HepG2 (cell line): ENCODE data around the gene PSMB11. TPM values are rescaled to one million over a fixed set of nuclear protein-coding genes. Genes with fewer than 3 reads are reported as not detected.

Experiments
- ADNP ChIP-seq: sonication (generic); formaldehyde crosslinking; IDR thresholded peaks from 2 replicates; pipeline ENCODE4 v1.4.0; 2020; ENCODE audit warnings: missing genetic modification reagents
- BORCS8-MEF2B ChIP-seq: sonication (generic); formaldehyde crosslinking; IDR thresholded peaks from 2 replicates; pipeline ENCODE4 v1.8.0; 2022; ENCODE audit warnings: mild to moderate bottlenecking, missing genetic modification reagents
- CHD2 ChIP-seq: IDR thresholded peaks from 2 replicates; pipeline ENCODE4 v1.6.1; 2011; ENCODE audit warnings: low read depth, low read length, improper control_type of control experiment
- FIP1L1 ChIP-seq: fragments of 200-400 bp; formaldehyde crosslinking; IDR thresholded peaks from 2 replicates; pipeline ENCODE4 v1.6.1; 2018; ENCODE audit warnings: low read depth, mild to moderate bottlenecking, low read length, moderate library complexity, borderline replicate concordance; ENCODE audit not compliant: insufficient read depth
- FOSL2 ChIP-seq: sonication (generic); formaldehyde crosslinking; IDR thresholded peaks from 2 replicates; pipeline ENCODE4 v1.4.0; 2020; ENCODE audit warnings: missing genetic modification reagents
- HMGA1 ChIP-seq: sonication (generic); formaldehyde crosslinking; conservative IDR thresholded peaks from 2 replicates; pipeline ENCODE4 v1.4.0; 2020; ENCODE audit warnings: missing genetic modification reagents
- KDM3A ChIP-seq: IDR thresholded peaks from 2 replicates; pipeline ENCODE4 v1.6.1; 2018; ENCODE audit warnings: low read depth, missing compliant biosample characterization
- NCOR1 ChIP-seq: fragments of 200-600 bp; sonication (generic); IDR thresholded peaks from 2 replicates; pipeline ENCODE4 v1.7.0; 2017; ENCODE audit warnings: antibody characterized with exemption, low read length, borderline replicate concordance
- NFATC3 ChIP-seq: sonication (generic); formaldehyde crosslinking; IDR thresholded peaks from 2 replicates; pipeline ENCODE4 v1.5.1; 2020; ENCODE audit warnings: mild to moderate bottlenecking, missing genetic modification reagents
- NFKBIZ ChIP-seq: IDR thresholded peaks from 2 replicates; pipeline ENCODE4 v1.6.1; 2018; ENCODE audit warnings: missing genetic modification reagents, missing compliant biosample characterization
- PHF8 ChIP-seq: sonication (generic); formaldehyde crosslinking; IDR thresholded peaks from 2 replicates; pipeline ENCODE4 v1.5.0; 2020; ENCODE audit warnings: missing genetic modification reagents
- SALL2 ChIP-seq: sonication (generic); formaldehyde crosslinking; IDR thresholded peaks from 2 replicates; pipeline ENCODE4 v1.8.1; 2023; ENCODE audit warnings: mild to moderate bottlenecking, missing genetic modification reagents, inconsistent platforms
- SIX4 ChIP-seq: sonication (generic); formaldehyde crosslinking; IDR thresholded peaks from 2 replicates; pipeline ENCODE4 v1.4.0; 2020; ENCODE audit warnings: missing genetic modification reagents
- TBX3 ChIP-seq: fragments of 450-650 bp; IDR thresholded peaks from 2 replicates; pipeline ENCODE4 v1.6.1; 2017; ENCODE audit warnings: antibody characterized with exemption, mild to moderate bottlenecking, inconsistent platforms, borderline replicate concordance
- TGIF2 ChIP-seq: IDR thresholded peaks from 2 replicates; pipeline ENCODE4 v1.6.1; 2016; ENCODE audit warnings: control low read depth, missing compliant biosample characterization
- ZNF207 ChIP-seq: fragments of 450-650 bp; IDR thresholded peaks from 2 replicates; pipeline ENCODE4 v1.6.1; 2016; ENCODE audit warnings: antibody characterized with exemption, borderline replicate concordance
- ZNF263 ChIP-seq: sonication (generic); formaldehyde crosslinking; IDR thresholded peaks from 2 replicates; pipeline ENCODE4 v1.4.0; 2020; ENCODE audit warnings: missing genetic modification reagents
- ZNF343 ChIP-seq: sonication (generic); formaldehyde crosslinking; IDR thresholded peaks from 2 replicates; pipeline ENCODE4 v1.4.0; 2020; ENCODE audit warnings: mild to moderate bottlenecking, missing genetic modification reagents
- ZNF382 ChIP-seq: sonication (generic); formaldehyde crosslinking; IDR thresholded peaks from 2 replicates; pipeline ENCODE4 v1.5.0; 2020; ENCODE audit warnings: missing genetic modification reagents, mild to moderate bottlenecking, borderline replicate concordance
- ZNF562 ChIP-seq: sonication (generic); formaldehyde crosslinking; IDR thresholded peaks from 2 replicates; pipeline ENCODE4 v1.8.0; 2022; ENCODE audit warnings: missing genetic modification reagents, borderline replicate concordance
- ZNF598 ChIP-seq: sonication (generic); formaldehyde crosslinking; IDR thresholded peaks from 2 replicates; pipeline ENCODE4 v1.5.1; 2020; ENCODE audit warnings: mild to moderate bottlenecking, missing genetic modification reagents, borderline replicate concordance
- ZNF75D ChIP-seq: sonication (generic); formaldehyde crosslinking; IDR thresholded peaks from 2 replicates; pipeline ENCODE4 v1.8.1; 2023; ENCODE audit warnings: missing genetic modification reagents, mild to moderate bottlenecking, borderline replicate concordance
- polyA plus RNA-seq, 8 experiments: library from polyadenylated mRNA; depleted of rRNA in 3 of 8; stranded (reverse) in 7 of 8; unstranded in 1 of 8; fragments of >200 nt; fragmentation: Illumina TruSeq in 4 of 8; extraction: Trizol in 4 of 8; gene quantifications; 2 replicates each; pipeline versions ENCODE4 v1.2.1 to v1.2.3, GENCODE V29; 2011 to 2016; ENCODE audit warnings: low read depth in 4 of 8, missing spikeins in 1 of 8, mixed read lengths in 1 of 8; ENCODE audit not compliant: insufficient read depth in 1 of 8
- total RNA-seq, 5 experiments: library from RNA; depleted of rRNA; stranded (reverse); fragments of >200 nt; fragmentation: Illumina TruSeq; extraction: Trizol; gene quantifications; 2 replicates each; pipeline ENCODE4 v1.2.3, GENCODE V29; 2016; ENCODE audit warnings: low read depth in 1 of 5
- TF ChIP-seq, protein P1 (sequence below): sonication (generic); formaldehyde crosslinking; IDR thresholded peaks from 2 replicates; pipeline ENCODE4 v1.4.0; 2020; ENCODE audit warnings: missing genetic modification reagents, borderline replicate concordance
- TF ChIP-seq, protein P2 (sequence below): sonication (generic); formaldehyde crosslinking; IDR thresholded peaks from 2 replicates; pipeline ENCODE4 v1.4.0; 2020; ENCODE audit warnings: mild to moderate bottlenecking, missing genetic modification reagents
- TF ChIP-seq, protein P3 (sequence below): sonication (generic); formaldehyde crosslinking; IDR thresholded peaks from 2 replicates; pipeline ENCODE4 v1.5.1; 2020; ENCODE audit warnings: mild to moderate bottlenecking, missing genetic modification reagents, moderate library complexity

PSMB11 gene
- total and polyA plus RNA-seq, 2 of the 13 experiments (the other 11 are each of a cell fraction or from before 2014, with no cell fraction given), result not detected

DNA sequence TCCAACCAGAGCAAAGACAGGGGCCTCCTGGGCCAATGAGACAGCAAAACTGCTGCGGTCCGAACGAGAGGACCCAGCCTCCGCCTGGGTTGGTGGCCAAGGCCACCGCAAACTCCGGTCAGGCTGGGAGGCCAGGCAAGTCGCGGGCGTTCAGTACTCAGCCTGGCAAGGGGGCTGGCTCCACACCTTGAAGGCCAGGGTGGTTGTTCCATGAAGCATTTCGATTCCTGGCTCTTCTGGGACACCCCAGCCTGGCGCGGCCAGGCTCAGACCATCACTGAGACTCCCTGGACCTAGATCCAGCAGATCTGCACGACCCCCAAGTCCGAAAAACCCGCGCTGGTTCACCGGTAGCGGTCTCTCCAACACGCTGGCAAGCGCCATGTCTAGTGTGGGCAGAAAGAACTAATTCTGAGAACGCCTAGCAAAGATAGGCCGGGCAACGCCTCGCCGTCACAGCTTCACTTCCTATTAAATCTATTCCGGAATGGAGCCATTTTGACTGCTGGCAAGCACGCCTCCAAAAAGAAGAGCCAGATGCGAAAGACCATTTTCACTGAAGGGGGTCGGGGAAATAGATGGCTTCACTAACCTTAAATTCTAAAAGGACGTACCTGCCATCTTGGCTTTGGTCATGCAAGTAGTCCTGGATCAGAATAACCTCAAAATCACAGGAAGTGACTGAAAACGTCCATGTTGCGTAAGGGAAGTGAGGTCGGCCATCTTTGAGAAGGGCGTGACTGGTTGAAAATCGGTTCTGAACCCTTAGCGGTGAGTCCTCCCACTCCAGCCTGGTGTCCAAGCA is 7.3 kb upstream of the PSMB11 start, which contains the start of gene PSMB5 (continued):
- TF ChIP-seq ZNF598 (CRISPR knock-in tag) (peak; percentile 93), TGIF2 (peak; percentile 70; the same call in 1 of the 2 replicates), PHF8 (peak; percentile 100), FIP1L1 (0 out of 2 replicates have a peak, but pooled peaks have one; percentile 70), NFATC3 (CRISPR knock-in tag) (no peak; the same call in 1 of the 2 replicates), KDM3A (CRISPR knock-in tag) (peak; percentile 92; the same call in 1 of the 2 replicates), FOSL2 (peak; percentile 64), TBX3 (peak; percentile 31; the same call in 1 of the 2 replicates), NCOR1 (peak; percentile 85; the same call in 1 of the 2 replicates), CHD2 (0 out of 2 replicates have a peak, but pooled peaks have one; percentile 8), HMGA1 (CRISPR knock-in tag) (no peak), SALL2 (CRISPR knock-in tag) (peak; percentile 91; the same call in 1 of the 2 replicates), ZNF75D (CRISPR knock-in tag) (peak; percentile 92; the same call in 1 of the 2 replicates), BORCS8-MEF2B (CRISPR knock-in tag) (peak; percentile 97), ZNF382 (no peak), ZNF562 (CRISPR knock-in tag) (no peak), ADNP (CRISPR knock-in tag) (no peak), ZNF263 (CRISPR knock-in tag) (peak; percentile 100), ZNF343 (CRISPR knock-in tag) (peak; percentile 95), SIX4 (CRISPR knock-in tag) (peak; percentile 67; the same call in 1 of the 2 replicates), NFKBIZ (peak; percentile 43; the same call in 1 of the 2 replicates), ZNF207 (no peak)
- TF ChIP-seq, protein P1, sequence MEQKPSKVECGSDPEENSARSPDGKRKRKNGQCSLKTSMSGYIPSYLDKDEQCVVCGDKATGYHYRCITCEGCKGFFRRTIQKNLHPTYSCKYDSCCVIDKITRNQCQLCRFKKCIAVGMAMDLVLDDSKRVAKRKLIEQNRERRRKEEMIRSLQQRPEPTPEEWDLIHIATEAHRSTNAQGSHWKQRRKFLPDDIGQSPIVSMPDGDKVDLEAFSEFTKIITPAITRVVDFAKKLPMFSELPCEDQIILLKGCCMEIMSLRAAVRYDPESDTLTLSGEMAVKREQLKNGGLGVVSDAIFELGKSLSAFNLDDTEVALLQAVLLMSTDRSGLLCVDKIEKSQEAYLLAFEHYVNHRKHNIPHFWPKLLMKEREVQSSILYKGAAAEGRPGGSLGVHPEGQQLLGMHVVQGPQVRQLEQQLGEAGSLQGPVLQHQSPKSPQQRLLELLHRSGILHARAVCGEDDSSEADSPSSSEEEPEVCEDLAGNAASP (CRISPR knock-in tag), result peak; percentile 85
- TF ChIP-seq, protein P2, sequence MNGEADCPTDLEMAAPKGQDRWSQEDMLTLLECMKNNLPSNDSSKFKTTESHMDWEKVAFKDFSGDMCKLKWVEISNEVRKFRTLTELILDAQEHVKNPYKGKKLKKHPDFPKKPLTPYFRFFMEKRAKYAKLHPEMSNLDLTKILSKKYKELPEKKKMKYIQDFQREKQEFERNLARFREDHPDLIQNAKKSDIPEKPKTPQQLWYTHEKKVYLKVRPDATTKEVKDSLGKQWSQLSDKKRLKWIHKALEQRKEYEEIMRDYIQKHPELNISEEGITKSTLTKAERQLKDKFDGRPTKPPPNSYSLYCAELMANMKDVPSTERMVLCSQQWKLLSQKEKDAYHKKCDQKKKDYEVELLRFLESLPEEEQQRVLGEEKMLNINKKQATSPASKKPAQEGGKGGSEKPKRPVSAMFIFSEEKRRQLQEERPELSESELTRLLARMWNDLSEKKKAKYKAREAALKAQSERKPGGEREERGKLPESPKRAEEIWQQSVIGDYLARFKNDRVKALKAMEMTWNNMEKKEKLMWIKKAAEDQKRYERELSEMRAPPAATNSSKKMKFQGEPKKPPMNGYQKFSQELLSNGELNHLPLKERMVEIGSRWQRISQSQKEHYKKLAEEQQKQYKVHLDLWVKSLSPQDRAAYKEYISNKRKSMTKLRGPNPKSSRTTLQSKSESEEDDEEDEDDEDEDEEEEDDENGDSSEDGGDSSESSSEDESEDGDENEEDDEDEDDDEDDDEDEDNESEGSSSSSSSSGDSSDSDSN (CRISPR knock-in tag), result peak; percentile 95
- TF ChIP-seq, protein P3, sequence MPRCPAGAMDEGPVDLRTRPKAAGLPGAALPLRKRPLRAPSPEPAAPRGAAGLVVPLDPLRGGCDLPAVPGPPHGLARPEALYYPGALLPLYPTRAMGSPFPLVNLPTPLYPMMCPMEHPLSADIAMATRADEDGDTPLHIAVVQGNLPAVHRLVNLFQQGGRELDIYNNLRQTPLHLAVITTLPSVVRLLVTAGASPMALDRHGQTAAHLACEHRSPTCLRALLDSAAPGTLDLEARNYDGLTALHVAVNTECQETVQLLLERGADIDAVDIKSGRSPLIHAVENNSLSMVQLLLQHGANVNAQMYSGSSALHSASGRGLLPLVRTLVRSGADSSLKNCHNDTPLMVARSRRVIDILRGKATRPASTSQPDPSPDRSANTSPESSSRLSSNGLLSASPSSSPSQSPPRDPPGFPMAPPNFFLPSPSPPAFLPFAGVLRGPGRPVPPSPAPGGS, result peak; percentile 94
